HEK293 (cell line): ENCODE data around the gene TMEM63A.
A peak's percentile ranks its signal among the peaks of the same experiment; 100 is the strongest.

Source experiments
- CTCF ChIA-PET: fragments of 350-600 bp; formaldehyde crosslinking; extraction: SDS; loops from one replicate; lab custom pipeline; 2021; ENCODE audit warnings: antibody characterized with exemption; lab: Yijun Ruan, JAX
- POLR2A ChIA-PET: fragments of 300-600 bp; formaldehyde crosslinking; extraction: SDS; loops from one replicate; lab custom pipeline; 2020; ENCODE audit warnings: antibody characterized with exemption, inconsistent platforms; lab: Yijun Ruan, JAX
- H3K27ac ChIP-seq: fragments of 200-500 bp; sonication (Bioruptor generic); 2 replicates; pipeline ENCODE4 v1.5.1; 2014; ENCODE audit warnings: low read depth, low read length, control low read depth, inconsistent platforms; ENCODE audit errors: extremely low read depth
- H3K36me3 ChIP-seq, 2 experiments: fragments of 200-500 bp in 1 of 2; sonication (Bioruptor generic) in 1 of 2; 1 replicate in 1 of 2; 2 replicates in 1 of 2; pipeline ENCODE4 v1.5.1; 2014 to 2017; ENCODE audit warnings: inconsistent platforms in 2 of 2, low read length in 2 of 2; ENCODE audit not compliant: control insufficient read depth in 2 of 2, insufficient read depth in 1 of 2
- H3K4me1 ChIP-seq: fragments of 200-500 bp; sonication (Bioruptor generic); 2 replicates; pipeline ENCODE4 v1.5.1; 2014; ENCODE audit warnings: mild to moderate bottlenecking, low read length, inconsistent platforms; ENCODE audit not compliant: control insufficient read depth, insufficient read depth
- H3K4me3 ChIP-seq: 2 replicates; pipeline ENCODE4 v1.5.1; 2011; ENCODE audit warnings: low read depth, mild to moderate bottlenecking, control low read depth, low read length, moderate library complexity
- H3K9me3 ChIP-seq: fragments of 200-500 bp; sonication (Bioruptor generic); 2 replicates; pipeline ENCODE4 v1.5.1; 2014; ENCODE audit warnings: low read depth, low read length, inconsistent platforms; ENCODE audit not compliant: control insufficient read depth, insufficient read depth
- EGR2 ChIP-seq: fragments of 450-650 bp; formaldehyde crosslinking; IDR thresholded peaks from 2 replicates; pipeline ENCODE4 v1.5.1; 2016; ENCODE audit warnings: low read depth, missing biosample characterization, missing genetic modification characterization
- GLI2 ChIP-seq: fragments of 450-650 bp; formaldehyde crosslinking; IDR thresholded peaks from 2 replicates; pipeline ENCODE4; 2017; ENCODE audit warnings: missing biosample characterization, missing genetic modification characterization, low read depth, borderline replicate concordance
- PRDM1 ChIP-seq: fragments of 450-650 bp; formaldehyde crosslinking; IDR thresholded peaks from 2 replicates; pipeline ENCODE4; 2016; ENCODE audit warnings: missing biosample characterization, missing genetic modification characterization
- SCRT1 ChIP-seq: fragments of 450-650 bp; formaldehyde crosslinking; IDR thresholded peaks from 2 replicates; pipeline ENCODE4 v1.5.1; 2016; ENCODE audit warnings: missing biosample characterization, missing genetic modification characterization, borderline replicate concordance
- SCRT2 ChIP-seq: fragments of 450-650 bp; formaldehyde crosslinking; IDR thresholded peaks from 2 replicates; pipeline ENCODE4 v1.5.1; 2016; ENCODE audit warnings: missing biosample characterization, missing genetic modification characterization
- SP2 ChIP-seq: fragments of 450-650 bp; formaldehyde crosslinking; IDR thresholded peaks from 2 replicates; pipeline ENCODE4 v1.5.1; 2016; ENCODE audit warnings: missing biosample characterization, missing genetic modification characterization
- ZBTB8A ChIP-seq: fragments of 450-650 bp; formaldehyde crosslinking; IDR thresholded peaks from 2 replicates; pipeline ENCODE4 v1.5.1; 2016; ENCODE audit warnings: missing biosample characterization, missing genetic modification characterization
- ZFHX2 ChIP-seq: fragments of 450-650 bp; formaldehyde crosslinking; conservative IDR thresholded peaks from 2 replicates; pipeline ENCODE4 v1.5.1; 2016; ENCODE audit warnings: missing biosample characterization, missing genetic modification characterization
- ZIC2 ChIP-seq: fragments of 450-650 bp; formaldehyde crosslinking; IDR thresholded peaks from 2 replicates; pipeline ENCODE4 v1.5.1; 2016; ENCODE audit warnings: missing biosample characterization, missing genetic modification characterization
- ZNF302 ChIP-seq: fragments of 450-650 bp; formaldehyde crosslinking; IDR thresholded peaks from 2 replicates; pipeline ENCODE4 v1.5.1; 2016; ENCODE audit warnings: missing biosample characterization, missing genetic modification characterization, low read depth
- ZNF341 ChIP-seq: fragments of 450-650 bp; formaldehyde crosslinking; IDR thresholded peaks from 2 replicates; pipeline ENCODE4; 2016; ENCODE audit warnings: low read depth, missing biosample characterization, missing genetic modification characterization
- ZNF423 ChIP-seq: fragments of 450-650 bp; formaldehyde crosslinking; IDR thresholded peaks from 2 replicates; pipeline ENCODE4 v1.5.1; 2016; ENCODE audit warnings: missing biosample characterization, missing genetic modification characterization
- ZNF48 ChIP-seq: fragments of 450-650 bp; formaldehyde crosslinking; IDR thresholded peaks from 2 replicates; pipeline ENCODE4 v1.5.1; 2016; ENCODE audit warnings: missing biosample characterization, missing genetic modification characterization
- ZNF530 ChIP-seq: fragments of 450-650 bp; formaldehyde crosslinking; IDR thresholded peaks from 2 replicates; pipeline ENCODE4 v1.5.1; 2016; ENCODE audit warnings: low read depth, missing biosample characterization, missing genetic modification characterization
- ZNF600 ChIP-seq: fragments of 450-650 bp; formaldehyde crosslinking; IDR thresholded peaks from 2 replicates; pipeline ENCODE4 v1.5.1; 2016; ENCODE audit warnings: missing biosample characterization, missing genetic modification characterization
- ZNF654 ChIP-seq: fragments of 450-650 bp; formaldehyde crosslinking; IDR thresholded peaks from 2 replicates; pipeline ENCODE4 v1.5.1; 2016; ENCODE audit warnings: low read depth, missing biosample characterization, missing genetic modification characterization
- ZNF692 ChIP-seq: fragments of 450-650 bp; formaldehyde crosslinking; IDR thresholded peaks from 2 replicates; pipeline ENCODE4 v1.5.1; 2016; ENCODE audit warnings: missing biosample characterization, missing genetic modification characterization
- ZNF777 ChIP-seq: fragments of 450-650 bp; formaldehyde crosslinking; IDR thresholded peaks from 2 replicates; pipeline ENCODE4 v1.5.1; 2017; ENCODE audit warnings: missing biosample characterization, missing genetic modification characterization, borderline replicate concordance
- TF ChIP-seq, protein P1 (sequence below): fragments of 450-650 bp; formaldehyde crosslinking; IDR thresholded peaks from 2 replicates; pipeline ENCODE4 v1.5.1; 2017; ENCODE audit warnings: missing biosample characterization, mild to moderate bottlenecking, missing genetic modification characterization, moderate library complexity
- TF ChIP-seq, protein P2 (sequence below): fragments of 450-650 bp; formaldehyde crosslinking; IDR thresholded peaks from 2 replicates; pipeline ENCODE4 v1.5.1; 2017; ENCODE audit warnings: missing biosample characterization, missing genetic modification characterization

The TMEM63A gene

GRCh38 chr1:225818229-225818628, 64.0 kb downstream of the TMEM63A start:
- H3K36me3 ChIP-seq = peaks cover 0 to 4% of the 10 kb centered on the region in 2 experiments; a peak in 2 of 3 replicates
- no peak overlapping the region for H3K4me3 ChIP-seq
- TF ChIP-seq ZNF341 (tag by site-specific recombination) (peak; percentile 59; the same call in 1 of the 2 replicates), SP2 (tag by site-specific recombination) (peak; percentile 40; the same call in 1 of the 2 replicates), PRDM1 (tag by site-specific recombination) (no peak), ZNF654 (tag by site-specific recombination) (no peak)
- H3K9me3 ChIP-seq = no peaks in the 10 kb centered on the region
- ChIA-PET POLR2A (interaction anchor here (0.8 to 1.2 kb wide), 3 partner anchors 8 to 56 kb away, joined by 3 to 5 read pairs (median 5); partner anchors contain the start of gene EPHX1), CTCF (interaction anchor here (0.5 to 1.2 kb wide), 8 partner anchors 8 to 321 kb away, joined by 3 to 6 read pairs (median 3); partner anchors contain the start of gene SRP9)
- H3K4me1 ChIP-seq = peaks cover 8% of the 10 kb centered on the region
- H3K27ac ChIP-seq = no peak overlapping the region

- peaks cover 14% of the 10 kb centered on the region for H3K4me1 ChIP-seq
- H3K27ac ChIP-seq = no peak overlapping the region
- TF ChIP-seq ZNF777 (no peak), ZNF302 (tag by site-specific recombination) (no peak), ZNF600 (peak; percentile 47), SCRT1 (tag by site-specific recombination) (peak; percentile 63; the same call in 1 of the 2 replicates), PRDM1 (tag by site-specific recombination) (0 out of 2 replicates have a peak, but pooled peaks have one; percentile 25), ZBTB8A (tag by site-specific recombination) (peak; percentile 58), ZNF692 (tag by site-specific recombination) (peak; percentile 72; the same call in 1 of the 2 replicates), SCRT2 (tag by site-specific recombination) (peak; percentile 66)
- TF ChIP-seq, protein P1, sequence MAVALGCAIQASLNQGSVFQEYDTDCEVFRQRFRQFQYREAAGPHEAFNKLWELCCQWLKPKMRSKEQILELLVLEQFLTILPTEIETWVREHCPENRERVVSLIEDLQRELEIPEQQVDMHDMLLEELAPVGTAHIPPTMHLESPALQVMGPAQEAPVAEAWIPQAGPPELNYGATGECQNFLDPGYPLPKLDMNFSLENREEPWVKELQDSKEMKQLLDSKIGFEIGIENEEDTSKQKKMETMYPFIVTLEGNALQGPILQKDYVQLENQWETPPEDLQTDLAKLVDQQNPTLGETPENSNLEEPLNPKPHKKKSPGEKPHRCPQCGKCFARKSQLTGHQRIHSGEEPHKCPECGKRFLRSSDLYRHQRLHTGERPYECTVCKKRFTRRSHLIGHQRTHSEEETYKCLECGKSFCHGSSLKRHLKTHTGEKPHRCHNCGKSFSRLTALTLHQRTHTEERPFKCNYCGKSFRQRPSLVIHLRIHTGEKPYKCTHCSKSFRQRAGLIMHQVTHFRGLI (tag by site-specific recombination) = peak; percentile 27; the same call in 1 of the 2 replicates
- no peak overlapping the region for H3K4me3 ChIP-seq
- ChIA-PET POLR2A (interaction anchor here (1.1 to 1.2 kb wide), 2 partner anchors 8 to 17 kb away, joined by 5 read pairs; partner anchors contain the start of gene EPHX1), CTCF (interaction anchor here (0.5 to 1.2 kb wide), 5 partner anchors 16 to 320 kb away, joined by 3 to 6 read pairs (median 3); partner anchors contain the start of gene SRP9)
- peaks cover 0 to 2% of the 10 kb centered on the region in 2 experiments; a peak in 2 of 3 replicates for H3K36me3 ChIP-seq
- H3K9me3 ChIP-seq = no peaks in the 10 kb centered on the region
These were observed 64.5 kb downstream of the TMEM63A start for GRCh38 chr1:225817611-225818061.

DNA sequence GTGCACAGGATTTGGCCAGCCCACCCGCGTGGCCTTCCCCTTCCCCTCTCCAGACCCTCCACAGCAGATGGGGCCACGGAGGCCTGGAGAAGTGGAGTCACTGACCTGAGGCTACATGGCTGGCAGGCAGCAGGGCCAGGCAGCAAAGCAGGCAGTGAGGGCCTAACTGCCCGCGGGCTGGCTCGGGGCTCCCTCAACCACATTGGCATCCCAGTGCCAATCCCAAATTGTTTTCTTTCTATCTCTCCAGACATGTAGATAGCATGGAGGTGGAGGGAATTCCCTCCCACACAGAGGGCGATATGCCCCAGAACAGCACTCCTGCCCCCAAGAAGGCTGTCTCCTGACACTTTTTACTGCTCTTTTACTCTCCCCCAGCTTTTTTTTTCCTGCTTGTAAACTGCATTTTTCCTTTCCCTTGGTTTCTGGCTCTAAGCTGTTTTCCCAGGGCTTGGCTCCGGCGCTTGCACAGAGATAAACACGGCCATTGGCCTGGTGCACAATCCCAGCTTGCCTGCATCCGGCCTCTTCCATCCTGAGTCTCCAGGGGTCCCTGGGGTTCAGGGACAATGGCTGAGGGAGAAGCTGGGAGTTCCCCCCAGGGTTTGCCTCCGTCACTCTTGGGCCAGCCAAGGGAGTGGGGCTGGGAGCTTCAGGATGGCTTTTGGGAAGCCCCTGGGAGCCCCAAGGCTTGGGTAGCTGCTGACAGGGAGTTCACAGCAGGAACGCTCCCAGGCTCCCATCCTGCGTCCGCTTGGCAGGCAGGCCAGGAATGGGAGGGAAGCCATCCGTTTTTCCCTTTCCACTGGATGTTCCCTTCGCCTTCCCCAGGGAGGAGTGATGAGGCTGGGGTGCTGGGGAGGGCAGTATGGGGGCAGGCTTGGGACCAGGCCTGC, 65.3 kb downstream of the TMEM63A start:
- peak; percentile 44 for TF ChIP-seq ZIC2 (tag by site-specific recombination)
- no peak for TF ChIP-seq ZNF48 (tag by site-specific recombination)
- TF ChIP-seq ZNF423 = no peak
- TF ChIP-seq, protein P2, sequence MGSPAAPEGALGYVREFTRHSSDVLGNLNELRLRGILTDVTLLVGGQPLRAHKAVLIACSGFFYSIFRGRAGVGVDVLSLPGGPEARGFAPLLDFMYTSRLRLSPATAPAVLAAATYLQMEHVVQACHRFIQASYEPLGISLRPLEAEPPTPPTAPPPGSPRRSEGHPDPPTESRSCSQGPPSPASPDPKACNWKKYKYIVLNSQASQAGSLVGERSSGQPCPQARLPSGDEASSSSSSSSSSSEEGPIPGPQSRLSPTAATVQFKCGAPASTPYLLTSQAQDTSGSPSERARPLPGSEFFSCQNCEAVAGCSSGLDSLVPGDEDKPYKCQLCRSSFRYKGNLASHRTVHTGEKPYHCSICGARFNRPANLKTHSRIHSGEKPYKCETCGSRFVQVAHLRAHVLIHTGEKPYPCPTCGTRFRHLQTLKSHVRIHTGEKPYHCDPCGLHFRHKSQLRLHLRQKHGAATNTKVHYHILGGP = no peak
- no peak for TF ChIP-seq ZNF530 (tag by site-specific recombination)
- TF ChIP-seq GLI2 (tag by site-specific recombination) = no peak
- peak; percentile 55; the same call in 1 of the 2 replicates for TF ChIP-seq EGR2 (tag by site-specific recombination)
- TF ChIP-seq ZFHX2 (tag by site-specific recombination) = peak; percentile 61
- TF ChIP-seq, all 188 proteins: peak for 3
- Histone ChIP-seq H3K36me3 (peaks cover 0 to 7% of the 10 kb centered on the region in 2 experiments; a peak in 2 of 3 replicates), H3K4me1 (peaks cover 14% of the 10 kb centered on the region), H3K27ac (no peak overlapping the region), H3K4me3 (no peak overlapping the region), H3K9me3 (no peaks in the 10 kb centered on the region)
- POLR2A ChIA-PET = no interaction called here
- CTCF ChIA-PET = interaction anchor here (0.6 to 0.8 kb wide), 3 partner anchors 9 to 342 kb away, joined by 3 to 5 read pairs (median 4); no protein-coding TSS in a partner anchor
